Non-pigmented ciliary epithelial cell (primary cell): ENCODE measurements around the gene CNOT9.
"Not testable (repeated sequence)": the region's sequence is repeated elsewhere in the genome, so short reads cannot be mapped to it uniquely, and the experiment has no call there.

Source experiments
- DNase-seq: peaks from one replicate; pipeline ENCODE4 v3.0.0-alpha.2; 2010; ENCODE audit warnings: low read depth

Gene CNOT9

GRCh38 chr2:218568190-218569037 is at the start of gene CNOT9, which contains the start of gene USP37:
Gene CNOT9 (plus strand): TSS chr2:218568839. CDS start chr2:218568955, 116 bp downstream.
Gene USP37 (minus strand): TSS chr2:218568351. CDS start chr2:218558653, 9,698 bp downstream.
- peak; percentile 88 for DNase-seq

- DNase-seq: no peak
These were observed 49.8 kb upstream of the CNOT9 start for GRCh38 chr2:218518876-218519275.

- DNase-seq: no peak
These were observed 45.0 kb upstream of the CNOT9 start for GRCh38 chr2:218523651-218524050.

- not testable (repeated sequence) for DNase-seq
These were observed 40.2 kb upstream of the CNOT9 start for GRCh38 chr2:218528409-218528808.

- DNase-seq: no peak
These were observed 38.6 kb upstream of the CNOT9 start for GRCh38 chr2:218529990-218530389.

- DNase-seq: no peak
These were observed 31.7 kb upstream of the CNOT9 start for GRCh38 chr2:218536804-218537494.

GRCh38 chr2:218540015-218540414 is 28.6 kb upstream of the CNOT9 start:
- no peak for DNase-seq

- no peak for DNase-seq
These were observed 22.6 kb upstream of the CNOT9 start for GRCh38 chr2:218546012-218546411.

- no peak for DNase-seq
These were observed 21.1 kb upstream of the CNOT9 start for GRCh38 chr2:218547511-218547910.

GRCh38 chr2:218547978-218548377 is 20.7 kb upstream of the CNOT9 start:
- DNase-seq: no peak

- DNase-seq: not testable (repeated sequence)
These were observed 14.4 kb upstream of the CNOT9 start for GRCh38 chr2:218554225-218554624.

GRCh38 chr2:218555527-218555926 is 13.1 kb upstream of the CNOT9 start:
- no peak for DNase-seq

GRCh38 chr2:218557941-218558340 is 10.7 kb upstream of the CNOT9 start:
- no peak for DNase-seq

- DNase-seq: no peak
These were observed 9.7 kb upstream of the CNOT9 start for GRCh38 chr2:218558986-218559385.

GRCh38 chr2:218564056-218564455 is 4.6 kb upstream of the CNOT9 start:
- no peak for DNase-seq

GRCh38 chr2:218566296-218566695 is 2.3 kb upstream of the CNOT9 start:
- no peak for DNase-seq

GRCh38 chr2:218567797-218568189 is 846 bp upstream of the CNOT9 start:
- DNase-seq: no peak

- peak; percentile 14 for DNase-seq
These were observed 396 bp downstream of the CNOT9 start for GRCh38 chr2:218569038-218569431.

GRCh38 chr2:218569661-218570500 is 1.2 kb downstream of the CNOT9 start:
- peak; percentile 19 for DNase-seq

GRCh38 chr2:218570850-218571249 is 2.2 kb downstream of the CNOT9 start:
- peak; percentile 13 for DNase-seq

- DNase-seq: no peak
These were observed 8.2 kb downstream of the CNOT9 start for GRCh38 chr2:218576854-218577253.

- DNase-seq: no peak
These were observed 9.0 kb downstream of the CNOT9 start for GRCh38 chr2:218577482-218578220.
